H1 (cell line): ENCODE data around the gene RUSC2. TPM values are rescaled to one million over a fixed set of nuclear protein-coding genes. Genes with fewer than 3 reads are reported as not detected.

Experiments
- CTCF ChIA-PET: fragments of 300-600 bp; sonication (Branson Sonifier 250); formaldehyde crosslinking; loops from one replicate; lab custom pipeline; 2021; ENCODE audit not compliant: partially characterized antibody; lab: Charles Lee
- POLR2A ChIA-PET: fragments of 300-600 bp; sonication (Branson Sonifier 250); formaldehyde crosslinking; loops from one replicate; lab custom pipeline; 2021; ENCODE audit warnings: inconsistent platforms; ENCODE audit not compliant: partially characterized antibody; lab: Charles Lee
- DNase-seq, 2 experiments: peaks; one replicate each; pipeline versions ENCODE4 v3.0.0 to v3.0.0-alpha.2; 2010 to 2022; ENCODE audit warnings: low spot score in 2 of 2, low read depth in 1 of 2, mixed read lengths in 1 of 2
- FAIRE-seq: peaks from 2 replicates; lab custom pipeline; 2011; peaks lifted over from hg19 to GRCh38; lab: Jason Lieb, UNC
- H2AFZ ChIP-seq: 2 replicates; pipeline ENCODE4 v1.8.1; 2012; ENCODE audit warnings: low read length, inconsistent platforms
- H2AK5ac ChIP-seq: 2 replicates; pipeline ENCODE4 v1.6.1; 2013; ENCODE audit warnings: low read depth, low read length
- H2BK120ac ChIP-seq: replicated peaks from 2 replicates; pipeline ENCODE3; 2013; ENCODE audit warnings: low read depth, low read length, inconsistent platforms
- H2BK12ac ChIP-seq: 2 replicates; pipeline ENCODE4 v1.6.1; 2013; ENCODE audit warnings: low read depth, low read length
- H2BK15ac ChIP-seq: 2 replicates; pipeline ENCODE4 v1.6.1; 2013; ENCODE audit warnings: low read length
- H2BK20ac ChIP-seq: 2 replicates; pipeline ENCODE4 v1.6.1; 2013; ENCODE audit warnings: low read length
- H2BK5ac ChIP-seq: 2 replicates; pipeline ENCODE4 v1.6.1; 2013; ENCODE audit warnings: low read depth, low read length
- H3K14ac ChIP-seq: 2 replicates; pipeline ENCODE4 v1.6.1; 2013; ENCODE audit warnings: inconsistent platforms; ENCODE audit not compliant: insufficient read length
- H3K18ac ChIP-seq: 2 replicates; pipeline ENCODE4 v1.6.1; 2013; ENCODE audit warnings: low read length; ENCODE audit errors: extremely low read depth
- H3K23ac ChIP-seq: 2 replicates; pipeline ENCODE4 v1.6.1; 2013; ENCODE audit warnings: inconsistent platforms; ENCODE audit not compliant: insufficient read length
- H3K23me2 ChIP-seq: 2 replicates; pipeline ENCODE4 v1.6.1; 2013; ENCODE audit warnings: low read depth, low read length
- H3K27ac ChIP-seq: 2 replicates; pipeline ENCODE4 v1.6.1; 2011; ENCODE audit warnings: low read depth, low read length, inconsistent platforms
- H3K27me3 ChIP-seq, 4 experiments: replicated peaks in 1 of 4; 1 replicate in 1 of 4; 2 replicates in 3 of 4; pipeline versions ENCODE4 v1.6.1 to v1.8.1; 2011 to 2013; ENCODE audit warnings: low read length in 3 of 4, mild to moderate bottlenecking in 3 of 4, inconsistent platforms in 2 of 4, mixed read lengths in 2 of 4, moderate library complexity in 1 of 4; ENCODE audit not compliant: control insufficient read depth in 3 of 4, insufficient read depth in 3 of 4; ENCODE audit errors: extremely low read depth in 1 of 4
- H3K36me3 ChIP-seq, 4 experiments: 2 replicates each; pipeline versions ENCODE4 v1.6.1 to v1.8.1; 2011 to 2013; ENCODE audit warnings: mild to moderate bottlenecking in 4 of 4, low read length in 3 of 4, moderate library complexity in 2 of 4, control low read depth in 1 of 4, inconsistent platforms in 1 of 4; ENCODE audit not compliant: insufficient read depth in 4 of 4, control insufficient read depth in 2 of 4
- H3K4ac ChIP-seq: replicated peaks from 2 replicates; pipeline ENCODE3; 2013; ENCODE audit warnings: low read length, low read depth, mixed read lengths, inconsistent platforms; ENCODE audit not compliant: insufficient read length
- H3K4me1 ChIP-seq, 4 experiments: replicated peaks in 1 of 4; 1 replicate in 1 of 4; 2 replicates in 3 of 4; pipeline versions ENCODE4 v1.6.1 to v1.8.1; 2011 to 2013; ENCODE audit warnings: low read length in 3 of 4, inconsistent platforms in 2 of 4, mixed read lengths in 1 of 4; ENCODE audit not compliant: insufficient read depth in 4 of 4, control insufficient read depth in 3 of 4
- H3K4me2 ChIP-seq, 2 experiments: 2 replicates each; pipeline versions ENCODE4 v1.6.1 to v1.8.1; 2011 to 2013; ENCODE audit warnings: low read depth in 2 of 2, low read length in 2 of 2, control low read depth in 1 of 2, inconsistent platforms in 1 of 2, mild to moderate bottlenecking in 1 of 2; ENCODE audit not compliant: insufficient read depth in 1 of 2
- H3K4me3 ChIP-seq, 4 experiments: fragments of 200-600, 300-600 bp in 1 of 4; sonication (generic), shearing (Covaris generic), sonication (Bioruptor Twin) in 1 of 4; 2 replicates each; pipeline versions ENCODE4 v1.5.1 to v1.8.1; 2011 to 2016; ENCODE audit warnings: low read length in 4 of 4, low read depth in 3 of 4, control low read depth in 2 of 4, inconsistent platforms in 2 of 4, mild to moderate bottlenecking in 2 of 4, mixed read lengths in 1 of 4, moderate library complexity in 1 of 4; ENCODE audit not compliant: insufficient read depth in 2 of 4; ENCODE audit errors: extremely low read depth in 1 of 4
- H3K56ac ChIP-seq: replicated peaks from 2 replicates; pipeline ENCODE3; 2013; ENCODE audit warnings: low read depth, mild to moderate bottlenecking, mixed read lengths, low read length, inconsistent platforms; ENCODE audit not compliant: insufficient read length
- H3K79me1 ChIP-seq: 2 replicates; pipeline ENCODE4 v1.6.1; 2013; ENCODE audit warnings: low read depth, low read length, control low read depth
- H3K79me2 ChIP-seq, 2 experiments: 2 replicates each; pipeline versions ENCODE4 v1.6.1 to v1.8.1; 2012 to 2013; ENCODE audit warnings: low read length in 2 of 2, mild to moderate bottlenecking in 2 of 2, inconsistent platforms in 1 of 2; ENCODE audit not compliant: insufficient read depth in 2 of 2, control insufficient read depth in 1 of 2
- H3K9ac ChIP-seq, 4 experiments: replicated peaks in 1 of 4; 1 replicate in 1 of 4; 2 replicates in 3 of 4; pipeline versions ENCODE4 v1.6.1 to v1.8.1; 2011 to 2013; ENCODE audit warnings: low read depth in 3 of 4, low read length in 3 of 4, control low read depth in 2 of 4, mild to moderate bottlenecking in 2 of 4, moderate library complexity in 2 of 4, inconsistent platforms in 1 of 4; ENCODE audit errors: extremely low read depth in 1 of 4
- H3K9me3 ChIP-seq, 2 experiments: 2 replicates each; pipeline versions ENCODE4 v1.6.1 to v1.8.1; 2012 to 2013; ENCODE audit warnings: mild to moderate bottlenecking in 2 of 2, moderate library complexity in 2 of 2, control low read depth in 1 of 2, inconsistent platforms in 1 of 2, low read depth in 1 of 2, low read length in 1 of 2, mixed read lengths in 1 of 2; ENCODE audit not compliant: insufficient read depth in 2 of 2
- H4K20me1 ChIP-seq, 2 experiments: replicated peaks in 1 of 2; 2 replicates each; pipeline versions ENCODE3 to v1.8.1; 2011 to 2013; ENCODE audit warnings: inconsistent platforms in 2 of 2, low read length in 2 of 2, mild to moderate bottlenecking in 1 of 2; ENCODE audit not compliant: insufficient read depth in 2 of 2, control insufficient read depth in 1 of 2
- H4K5ac ChIP-seq: 2 replicates; pipeline ENCODE4 v1.6.1; 2013; ENCODE audit warnings: low read length, low read depth, mixed read lengths, inconsistent platforms; ENCODE audit not compliant: insufficient read length
- H4K8ac ChIP-seq: 2 replicates; pipeline ENCODE4 v1.8.0; 2013; ENCODE audit warnings: mild to moderate bottlenecking, moderate library complexity, low read length, inconsistent platforms; ENCODE audit not compliant: insufficient read depth; ENCODE audit errors: extremely low read depth
- H4K91ac ChIP-seq: replicated peaks from 2 replicates; pipeline ENCODE3; 2013; ENCODE audit warnings: low read length, mixed read lengths, inconsistent platforms; ENCODE audit not compliant: insufficient read length
- CHD1 ChIP-seq: IDR thresholded peaks from 2 replicates; pipeline ENCODE4 v1.6.1; 2012; ENCODE audit warnings: low read depth, low read length, improper control_type of control experiment
- HDAC6 ChIP-seq: IDR thresholded peaks from one replicate; pipeline ENCODE4 v1.7.1; 2012; ENCODE audit warnings: low read depth, mild to moderate bottlenecking, inconsistent platforms, low read length, moderate library complexity
- RNF2 ChIP-seq: fragments of 200-900, 300-1000 bp; sonication (generic); IDR thresholded peaks from 2 replicates; pipeline ENCODE4 v1.7.1; 2016; ENCODE audit warnings: borderline replicate concordance, low read depth, mild to moderate bottlenecking, antibody characterized with exemption, low read length; ENCODE audit not compliant: poor library complexity, severe bottlenecking; ENCODE audit errors: missing control alignments
- SIX5 ChIP-seq: IDR thresholded peaks from 2 replicates; pipeline ENCODE4 v1.6.1; 2011; ENCODE audit warnings: mild to moderate bottlenecking, low read depth, low read length
- WGBS, 2 experiments: shearing (Covaris generic) in 1 of 2; methylation state at CpG; one replicate each; pipeline versions ENCODE4 v1.1.6 to v1.1.7; 2013 to 2015; ENCODE audit warnings: low lambda C conversion rate in 2 of 2, mixed read lengths in 2 of 2, inconsistent platforms in 1 of 2, low coverage in 1 of 2, missing lambda C conversion rate in 1 of 2; ENCODE audit not compliant: insufficient replicate concordance in 2 of 2, insufficient coverage in 1 of 2, insufficient read length in 1 of 2; ENCODE audit errors: extremely low coverage in 1 of 2, missing lambda C conversion rate in 1 of 2; 5-methylcytosine and 5-hydroxymethylcytosine counted together
- polyA plus RNA-seq, 7 experiments: library from polyadenylated mRNA; depleted of rRNA in 3 of 7; stranded (reverse) in 5 of 7; unstranded in 2 of 7; fragments of >200 nt in 5 of 7; fragments of 200-250 nt in 2 of 7; gene quantifications; 1 replicate in 5 of 7; 2 replicates in 1 of 7; 4 replicates in 1 of 7; pipeline versions ENCODE4 v1.2.1 to v1.2.3, GENCODE V29; 2011 to 2013; ENCODE audit warnings: missing spikeins in 2 of 7, mixed read lengths in 2 of 7
- total RNA-seq: library from RNA; stranded (reverse); fragmentation: NEBNext Ultra II Directional; extraction: Animal tissue kit (Norgen Biotek cat#: 25700); gene quantifications from 2 replicates; pipeline ENCODE4 v1.2.1, GENCODE V29; 2021

The RUSC2 gene
- total and polyA plus RNA-seq, 2 of the 8 experiments (the other 6 are each of a cell fraction or from before 2014, with no cell fraction given), result 4.2 to 7.9 TPM

DNA sequence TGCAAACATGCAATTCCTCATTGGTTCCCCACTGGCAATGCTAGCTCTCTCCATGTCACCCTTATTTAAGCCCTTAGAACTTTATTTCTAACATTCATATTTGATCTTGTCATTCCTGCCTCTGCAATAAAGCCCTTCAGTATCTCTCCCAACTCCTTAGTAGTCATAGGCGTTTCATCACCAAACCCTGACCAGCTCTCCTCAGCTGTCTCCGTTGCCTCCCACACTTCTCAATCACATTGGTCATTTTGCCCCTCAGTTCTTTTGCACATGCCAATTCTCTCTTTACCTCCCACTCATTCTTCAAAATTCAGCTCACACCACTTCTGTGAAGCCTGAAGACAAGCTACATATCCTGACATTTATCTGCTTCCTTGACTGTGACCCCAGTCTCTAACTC is 2.8 kb upstream of the RUSC2 start:
- H3K27ac ChIP-seq, result no peak overlapping the region
- FAIRE-seq (no peak), DNase-seq (no peak)
- H3K18ac ChIP-seq, result no peak overlapping the region
- no peak overlapping the region for H4K91ac ChIP-seq
- no peak overlapping the region for H4K8ac ChIP-seq
- no peak overlapping the region for H3K56ac ChIP-seq
- H3K27me3 ChIP-seq, result peaks cover 0 to 5% (median 0%) of the 10 kb centered on the region in 4 experiments; a peak in 1 of 7 replicates
- H2BK120ac ChIP-seq, result no peak overlapping the region
- no peak overlapping the region for H3K23ac ChIP-seq
- H3K4me1 ChIP-seq, result peaks cover 0 to 8% (median 4%) of the 10 kb centered on the region in 4 experiments; a peak in 4 of 7 replicates
- H2AFZ ChIP-seq, result no peak overlapping the region
- no peak overlapping the region for H3K4me3 ChIP-seq
- CTCF ChIA-PET, result interaction anchor here (0.8 to 5.1 kb wide), 8 partner anchors 9 to 124 kb away, joined by 3 to 66 read pairs (median 5); no protein-coding TSS in a partner anchor
- no peak overlapping the region for H3K4me2 ChIP-seq
- no peak overlapping the region for H2BK5ac ChIP-seq
- H3K79me2 ChIP-seq, result no peaks in the 10 kb centered on the region
- H2BK20ac ChIP-seq, result no peak overlapping the region
- H3K36me3 ChIP-seq, result no peaks in the 10 kb centered on the region
- no peak overlapping the region for H2BK12ac ChIP-seq
- no peaks in the 10 kb centered on the region for H3K9me3 ChIP-seq
- H3K23me2 ChIP-seq, result peaks cover 18% of the 10 kb centered on the region
- no peak for TF ChIP-seq CHD1
- TF ChIP-seq RNF2, result no peak
- TF ChIP-seq HDAC6, result no peak
- no peak for TF ChIP-seq SIX5
- 0 out of 2 replicates have a peak overlapping the region, but pooled peaks have one; percentile 61 for H2BK15ac ChIP-seq
- 88% methylated on average over 2 of the region's 2 CpGs; no CpG with 5 or more reads in 1 of the 2 experiments for WGBS, 2 experiments
- H3K79me1 ChIP-seq, result no peaks in the 10 kb centered on the region
- H2AK5ac ChIP-seq, result no peak overlapping the region
- no peaks in the 10 kb centered on the region for H4K20me1 ChIP-seq
- POLR2A ChIA-PET, result interaction anchor here (0.6 to 0.9 kb wide), 2 partner anchors 66 to 373 kb away, joined by 3 read pairs; no protein-coding TSS in a partner anchor
- no peak overlapping the region for H3K14ac ChIP-seq
- no peak overlapping the region for H3K4ac ChIP-seq
- H4K5ac ChIP-seq, result no peak overlapping the region
- H3K9ac ChIP-seq, result no peak overlapping the region
